Measurements from ENCODE around the gene MAB21L4.

Gene MAB21L4

DNA sequence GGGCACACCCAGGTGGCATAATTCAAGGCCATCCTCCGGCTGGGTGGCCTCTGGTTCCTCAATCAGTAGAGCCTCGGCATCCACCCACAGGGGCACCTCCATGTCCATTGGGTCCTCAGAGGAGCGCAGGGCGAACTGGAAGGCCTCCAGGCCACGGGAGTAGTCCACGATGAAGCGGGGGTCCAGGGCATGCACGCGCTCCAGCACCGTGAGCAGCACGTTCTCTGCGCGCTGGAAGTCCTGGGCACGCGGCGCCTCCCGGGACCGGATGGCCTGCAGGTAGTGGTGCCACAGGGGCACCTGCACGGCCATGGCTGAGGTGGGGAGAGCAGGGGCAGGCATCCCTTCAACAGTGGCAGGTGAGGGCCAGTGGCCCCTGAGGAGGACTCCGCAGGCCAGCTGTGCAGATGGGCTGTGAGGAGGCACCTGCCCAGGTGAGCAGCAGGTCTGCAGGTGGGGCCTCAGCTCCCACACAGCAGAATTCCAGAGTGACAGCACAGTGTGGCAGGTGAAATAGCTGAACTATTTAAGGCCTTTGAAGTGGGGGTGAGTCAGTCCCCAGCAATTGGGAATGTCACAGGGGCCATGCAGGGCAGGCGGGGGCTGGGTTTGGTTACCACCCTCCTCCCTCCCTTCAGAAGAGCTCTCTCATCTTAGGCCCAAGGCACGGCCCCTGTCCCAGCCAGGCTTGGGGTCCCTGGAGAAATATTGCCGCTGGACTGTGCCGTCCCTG, at the start of gene MAB21L4:
TSS of gene MAB21L4 (minus strand) at position 501 of the 733 bp plus-strand sequence. CDS start at position 342, 159 bp downstream.
- DNase-seq, result no peak

DNA sequence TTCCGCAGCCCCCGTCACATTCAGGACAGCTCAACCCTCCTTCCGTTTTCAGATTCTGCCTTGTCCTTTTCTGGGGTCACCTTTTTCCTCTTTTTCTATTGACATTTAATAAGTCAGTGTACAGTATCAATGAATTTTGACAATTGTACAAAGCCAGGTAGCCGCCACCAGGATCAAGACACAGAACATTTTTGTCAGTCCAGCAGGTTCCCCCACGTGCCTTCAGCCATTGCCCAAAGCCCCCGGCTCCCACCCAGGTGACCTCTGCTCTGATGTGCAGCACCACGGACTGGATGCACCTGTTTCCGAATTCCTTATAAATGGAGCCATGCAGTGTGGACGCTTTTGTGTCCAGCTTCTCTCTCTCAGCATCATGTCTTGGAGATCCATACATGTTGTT, 40.1 kb upstream of the MAB21L4 start:
- no peak for DNase-seq

DNA sequence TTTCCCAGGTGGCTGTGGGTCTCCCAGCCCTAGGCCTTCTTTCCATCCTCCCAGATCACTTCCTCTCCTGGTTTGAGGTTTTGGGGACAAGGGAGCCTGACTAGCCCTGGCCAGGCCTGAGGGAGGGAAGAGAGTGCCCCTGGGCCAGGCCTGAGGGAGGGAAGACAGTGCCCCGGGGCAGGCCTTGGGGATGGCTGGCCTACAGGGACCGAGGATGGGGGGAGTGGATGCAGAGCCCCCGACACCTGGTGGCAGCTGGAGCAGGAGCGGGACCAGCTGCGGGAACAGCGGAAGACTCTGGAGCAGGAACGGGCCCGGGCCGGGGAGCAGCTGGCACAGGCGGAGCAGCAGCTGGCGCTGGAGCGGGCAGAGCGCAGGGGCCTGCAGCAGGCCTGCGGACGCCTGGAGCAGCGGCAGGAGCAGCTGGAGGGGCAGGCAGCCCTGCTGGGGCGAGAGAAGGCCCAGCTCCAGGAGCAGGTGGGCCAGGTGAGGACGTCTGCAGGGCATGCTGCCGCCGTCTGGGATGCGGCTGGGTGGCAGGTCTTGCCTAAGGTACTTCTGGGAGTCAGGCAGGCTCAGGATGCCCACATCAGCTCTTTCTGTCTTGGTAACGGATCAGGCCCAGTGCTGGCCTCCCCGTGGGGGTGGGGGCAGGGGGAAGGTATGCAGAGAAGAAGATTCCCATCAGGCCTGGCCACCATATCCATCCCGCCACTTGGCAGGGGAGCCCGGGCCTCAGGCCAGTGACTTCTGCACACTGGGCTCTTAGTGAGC, 39.3 kb upstream of the MAB21L4 start:
- no peak for DNase-seq

DNA sequence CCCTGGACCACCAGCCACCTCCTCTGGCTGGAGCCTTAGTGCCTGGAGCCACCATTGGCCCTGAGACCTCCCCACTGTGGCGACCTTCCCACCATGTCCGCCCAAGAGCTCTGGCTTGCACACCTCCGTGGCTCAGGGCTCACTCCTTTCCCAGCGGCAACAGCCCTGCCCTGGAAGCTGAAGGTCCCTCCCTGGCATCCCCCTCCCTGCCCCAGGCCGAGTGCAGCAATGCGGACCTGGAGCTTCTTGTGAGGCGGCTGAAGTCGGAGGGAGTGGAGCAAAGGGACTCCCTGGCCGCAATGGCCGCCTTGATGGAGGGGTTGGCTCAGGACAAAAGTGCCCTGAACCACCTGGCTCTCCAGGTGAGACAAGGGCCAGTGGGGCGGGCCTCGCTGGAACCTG, 38.7 kb upstream of the MAB21L4 start:
- no peak for DNase-seq

DNA sequence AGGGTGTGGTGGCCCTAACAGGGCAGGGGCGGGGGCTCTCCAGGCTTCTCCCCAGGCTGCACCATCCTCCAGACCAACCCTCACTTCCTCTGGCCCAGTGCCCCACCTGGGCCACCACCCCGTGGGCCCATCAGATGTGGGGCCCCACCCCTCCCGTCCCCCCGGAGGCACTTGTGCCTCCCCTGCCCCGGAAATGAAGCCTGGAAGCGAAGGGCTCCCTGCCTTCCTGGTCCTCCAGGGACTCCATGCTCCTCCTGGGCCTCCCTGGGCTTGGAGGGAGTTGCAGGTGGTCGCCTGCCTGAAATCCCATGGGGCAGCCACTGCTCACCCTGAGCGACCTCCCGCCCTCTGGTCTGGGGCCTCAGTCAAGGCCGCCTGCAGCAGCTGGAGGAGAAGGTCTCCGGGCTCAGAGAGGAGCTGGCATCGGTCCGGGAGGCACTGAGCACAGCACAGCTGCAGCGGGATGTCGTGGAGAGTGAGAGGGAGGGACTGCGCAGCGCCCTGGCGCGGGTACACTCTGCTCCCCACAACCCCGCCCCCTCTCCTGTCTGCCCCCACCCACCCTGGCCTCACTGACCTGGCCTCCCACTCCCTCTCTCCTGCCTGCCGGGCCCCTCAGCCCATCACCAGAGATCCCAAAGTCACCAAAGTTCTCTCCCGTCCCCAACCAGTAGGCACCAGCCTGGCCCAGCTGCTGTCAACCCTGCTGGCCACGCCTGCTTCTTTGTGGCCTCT, 38.2 kb upstream of the MAB21L4 start:
- no peak for DNase-seq

DNA sequence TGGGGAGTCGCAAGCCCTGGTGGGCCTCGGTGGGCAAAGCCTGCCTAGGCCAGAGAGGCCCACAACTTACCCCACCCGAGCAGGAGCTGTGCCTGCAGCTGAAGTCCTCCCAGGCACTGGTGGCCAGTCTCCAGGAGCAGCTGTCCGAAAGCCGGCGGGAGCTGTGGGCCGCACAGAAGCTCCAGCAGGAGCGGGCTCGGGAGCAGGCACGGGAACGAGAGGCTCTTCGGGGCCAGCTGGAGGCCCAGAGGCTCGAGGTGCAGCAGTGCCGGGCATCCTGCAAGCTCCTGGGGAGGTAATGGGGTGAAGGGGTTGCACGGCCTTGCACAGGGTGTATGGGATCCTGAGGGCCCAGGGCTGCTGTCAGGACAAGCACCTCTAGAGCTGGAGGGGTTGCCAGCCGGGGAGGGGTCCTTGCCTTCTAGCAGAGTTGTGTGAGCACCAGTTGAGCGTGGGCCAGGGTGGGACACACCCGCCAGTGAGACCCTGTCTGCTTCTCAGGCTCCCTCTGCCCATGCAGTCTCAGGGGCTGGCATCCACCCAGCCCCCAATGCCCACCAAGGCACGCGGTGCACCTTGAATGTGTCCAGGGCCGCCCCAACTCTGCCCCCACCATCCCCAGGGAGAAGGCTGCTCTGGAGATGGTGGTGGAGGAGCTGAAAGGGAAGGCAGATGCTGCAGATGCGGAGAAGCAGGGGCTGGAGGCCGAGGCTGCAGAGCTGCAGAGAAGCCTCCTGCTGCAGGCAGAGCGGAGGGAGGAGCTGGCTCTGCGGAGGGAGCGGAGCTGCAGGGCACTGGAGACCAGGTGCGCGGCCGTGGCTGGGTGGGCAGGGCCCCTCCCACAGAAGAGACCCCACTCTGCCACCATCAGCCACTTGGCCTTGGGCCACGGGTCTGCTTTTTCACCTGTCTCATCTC, 37.4 kb upstream of the MAB21L4 start:
- DNase-seq, result no peak

DNA sequence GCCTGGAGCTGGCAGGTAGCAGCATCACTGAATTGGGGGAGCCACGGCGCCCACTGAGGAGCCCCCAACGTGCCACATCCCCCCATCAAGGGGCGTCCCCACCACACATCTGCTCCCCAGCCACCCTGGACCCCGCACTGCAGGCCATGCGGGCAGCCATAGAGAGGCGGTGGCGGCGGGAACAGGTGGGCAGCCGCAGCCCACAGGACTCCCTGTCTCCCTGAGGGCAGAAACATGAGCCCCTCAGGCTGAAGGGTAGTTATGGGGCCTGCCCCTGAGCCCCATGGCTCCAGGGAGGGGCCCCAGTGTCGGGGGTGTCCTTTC, 36.7 kb upstream of the MAB21L4 start:
- no peak for DNase-seq

DNA sequence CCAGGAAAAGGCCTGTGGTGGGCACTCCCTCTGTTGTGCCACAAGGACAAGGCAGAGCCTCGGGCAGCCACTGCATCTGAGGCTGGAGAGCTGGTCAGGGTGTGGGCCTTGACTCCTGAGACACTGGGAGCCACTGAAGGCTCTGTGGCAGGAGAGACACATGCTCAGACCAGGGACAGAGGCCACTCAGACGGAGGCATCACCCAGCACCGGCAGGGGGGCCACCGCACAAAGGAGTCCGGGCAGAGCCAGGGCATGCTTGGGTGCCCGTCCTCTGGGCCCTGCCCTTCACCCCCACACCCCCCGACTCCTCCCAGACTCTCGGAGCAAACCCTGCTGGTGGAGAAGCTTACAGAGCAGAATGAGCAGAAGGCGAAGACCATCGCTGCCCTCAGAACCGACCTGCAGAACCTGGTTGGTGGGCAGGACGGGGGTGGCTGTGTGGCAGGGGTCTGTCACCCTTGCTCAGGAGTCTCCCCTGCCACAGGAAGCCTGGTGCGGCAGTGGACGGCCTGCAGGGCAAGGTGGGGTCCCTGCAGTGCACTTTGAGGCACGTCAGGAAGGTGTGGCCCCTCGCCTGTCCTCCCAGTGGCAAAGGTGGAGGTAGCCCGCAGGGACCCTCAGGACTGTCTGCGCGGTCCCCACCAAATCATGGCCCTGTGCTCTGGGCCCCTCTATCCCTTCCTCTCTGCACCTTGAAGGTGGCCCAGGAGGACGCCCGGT, 36.2 kb upstream of the MAB21L4 start:
- no peak for DNase-seq

DNA sequence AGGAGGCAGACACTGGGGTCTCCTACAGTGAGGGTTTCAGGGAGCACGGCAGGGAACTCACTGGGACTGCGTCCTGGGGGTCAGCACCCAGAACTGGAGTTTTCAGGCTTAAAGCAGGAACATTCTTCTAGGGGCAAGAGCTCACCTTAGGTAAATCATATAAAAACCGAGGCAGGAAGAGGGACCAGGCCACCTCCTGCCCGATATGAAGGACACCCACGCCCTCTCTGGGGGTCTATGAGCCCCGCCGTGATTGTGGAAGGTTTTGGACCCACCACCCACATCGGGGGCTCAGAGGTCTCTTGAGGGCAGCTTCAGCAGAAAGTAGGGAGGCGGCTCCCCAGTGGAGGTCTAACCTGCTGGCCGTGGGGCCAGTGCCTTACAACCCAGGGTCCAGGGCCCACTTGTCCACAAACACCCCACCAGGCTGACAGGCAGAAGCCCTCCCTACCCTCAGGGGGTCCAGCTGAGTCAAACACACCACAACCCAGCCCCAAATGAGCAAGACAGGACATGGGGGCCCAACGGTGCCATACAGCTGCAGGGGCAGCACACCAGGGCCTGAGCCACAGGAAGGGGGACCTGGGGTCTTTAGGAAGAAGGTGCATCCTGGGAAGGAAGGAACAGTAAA, 35.5 kb upstream of the MAB21L4 start:
- no peak for DNase-seq

DNA sequence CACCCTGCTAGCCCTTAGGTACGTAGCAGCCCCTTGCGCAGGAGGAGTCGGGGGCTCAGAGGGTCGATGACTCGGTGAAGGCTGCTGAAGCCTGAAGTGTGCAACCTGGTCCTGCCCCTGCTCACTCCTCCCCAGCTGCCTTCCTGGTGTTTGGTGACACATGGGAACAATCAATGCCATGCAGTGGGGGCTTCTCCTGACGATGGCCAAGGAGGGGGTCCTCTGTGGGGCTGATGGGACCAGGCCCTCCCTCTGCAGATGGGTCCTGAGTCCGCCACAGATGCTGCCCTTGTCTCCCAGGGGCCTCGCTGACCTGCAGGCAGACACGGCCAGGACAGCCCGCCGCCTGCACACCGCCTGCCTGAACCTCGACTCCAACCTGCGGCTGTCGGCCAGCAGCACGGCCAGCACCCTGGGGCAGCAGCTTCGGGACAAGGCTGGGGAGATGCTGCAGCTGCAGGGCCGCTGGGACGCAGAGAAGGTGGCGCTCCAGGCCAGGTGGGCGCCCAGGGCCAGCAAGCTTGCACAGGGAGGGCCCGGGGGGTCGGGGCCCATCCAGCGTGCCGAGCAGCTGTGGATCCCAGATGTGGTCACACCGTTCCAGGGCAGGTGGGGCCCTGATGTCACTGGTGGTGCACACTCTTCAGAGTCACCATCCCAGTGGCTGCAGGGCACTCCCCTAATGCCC, 34.8 kb upstream of the MAB21L4 start:
- no peak for DNase-seq

DNA sequence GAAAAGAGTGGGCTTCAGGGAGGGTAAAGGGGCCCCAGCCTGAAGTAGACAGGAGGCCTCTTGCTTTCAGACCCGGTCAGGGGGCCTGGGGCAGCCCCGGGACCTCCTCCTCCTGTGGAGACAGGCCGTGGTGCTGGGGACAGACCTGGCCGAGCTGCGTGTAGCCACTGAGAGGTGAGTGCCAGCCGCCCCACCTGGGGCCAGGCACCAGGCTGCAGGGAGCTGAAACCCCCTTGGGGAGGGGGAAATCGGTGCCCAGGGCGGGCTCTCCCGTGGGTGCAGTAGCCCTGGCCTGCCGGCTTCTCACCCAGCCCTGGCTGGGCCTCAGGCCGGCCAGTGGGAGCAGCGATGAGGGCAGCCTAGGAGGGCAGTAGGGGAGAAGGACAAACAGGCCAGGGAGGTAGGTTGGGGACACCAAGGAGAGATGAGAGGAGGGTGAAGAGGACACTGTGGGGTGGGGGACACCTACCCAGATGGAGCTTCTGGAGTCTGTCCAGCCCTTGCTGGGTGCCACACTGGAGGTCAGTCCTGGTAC, 34.2 kb upstream of the MAB21L4 start:
- DNase-seq, result no peak

DNA sequence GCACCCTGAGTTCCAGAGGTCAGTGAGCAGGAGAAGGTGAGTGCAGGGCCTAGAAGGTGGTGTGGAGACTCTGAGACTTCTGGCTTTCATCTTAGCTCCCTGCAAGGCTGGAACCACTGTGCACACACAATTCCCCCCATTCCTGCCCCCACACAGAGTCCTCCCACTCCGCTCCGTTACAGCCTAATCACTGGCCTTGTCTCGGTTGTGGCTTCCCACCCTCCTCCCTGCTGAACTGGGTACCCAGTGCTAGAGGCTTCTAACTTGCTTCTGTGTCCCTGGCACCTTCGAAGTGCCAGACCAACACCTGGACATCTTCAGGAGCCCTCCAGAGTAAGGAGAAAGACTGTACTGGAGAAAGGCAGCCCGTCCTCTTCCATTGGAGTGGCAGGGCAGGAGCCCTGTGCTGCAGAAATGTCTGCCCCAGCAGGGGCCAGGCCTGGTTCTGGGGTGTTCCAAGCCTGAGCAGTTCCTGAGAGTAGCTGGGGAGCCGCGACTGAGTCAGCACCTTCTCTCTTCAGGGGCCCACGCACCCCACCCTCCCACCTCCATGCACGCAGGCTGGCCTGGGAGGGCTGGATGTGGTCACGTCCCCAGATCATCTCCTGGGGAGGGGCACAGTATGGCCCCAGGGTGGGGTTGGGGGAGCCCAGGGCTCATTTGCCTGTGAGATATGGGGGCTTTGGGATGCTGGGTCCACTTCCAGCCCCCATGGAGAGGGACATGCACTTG, 33.6 kb upstream of the MAB21L4 start:
- DNase-seq, result no peak

DNA sequence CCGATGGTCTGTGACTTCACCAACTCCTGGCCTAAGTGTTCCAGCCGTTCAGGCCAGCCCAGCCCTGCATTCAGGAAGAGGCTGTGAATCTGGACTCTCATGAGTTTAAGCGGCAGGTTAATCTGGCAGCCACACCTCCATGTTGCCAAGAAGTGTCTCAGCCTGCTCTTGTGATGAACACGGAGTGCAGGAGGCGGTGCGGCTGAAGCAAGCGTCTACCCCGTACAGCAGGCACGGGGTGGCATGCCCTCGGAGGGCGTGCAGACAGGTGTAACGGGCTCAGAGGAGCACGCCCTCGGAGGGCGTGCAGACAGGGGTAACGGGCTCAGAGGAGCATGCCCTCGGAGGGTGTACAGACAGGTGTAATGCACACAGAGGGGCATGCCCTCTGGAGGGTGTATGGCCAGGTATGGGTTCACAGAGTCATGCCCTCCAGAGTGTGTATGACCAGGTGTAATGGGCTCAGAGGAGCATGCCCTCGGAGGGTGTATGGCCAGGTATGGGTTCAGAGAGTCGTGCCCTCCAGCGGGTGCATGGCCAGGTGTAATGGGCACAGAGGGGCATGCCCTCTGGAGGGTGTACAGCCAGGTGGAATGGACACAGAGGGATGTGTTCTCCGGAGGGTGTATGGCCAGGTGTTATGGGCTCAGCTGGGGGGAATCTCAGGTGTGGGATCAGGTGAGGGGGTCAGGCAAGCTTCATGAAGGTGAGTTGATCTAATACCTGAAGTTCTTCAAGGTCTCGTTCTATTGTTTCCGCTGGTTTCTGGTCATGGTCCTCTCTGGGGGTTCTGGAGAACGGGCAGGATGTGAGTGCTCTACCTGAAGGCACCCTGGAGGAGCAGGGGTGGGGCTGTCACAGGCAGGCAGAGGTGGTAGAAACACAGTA, 32.8 kb upstream of the MAB21L4 start:
- no peak for DNase-seq

DNA sequence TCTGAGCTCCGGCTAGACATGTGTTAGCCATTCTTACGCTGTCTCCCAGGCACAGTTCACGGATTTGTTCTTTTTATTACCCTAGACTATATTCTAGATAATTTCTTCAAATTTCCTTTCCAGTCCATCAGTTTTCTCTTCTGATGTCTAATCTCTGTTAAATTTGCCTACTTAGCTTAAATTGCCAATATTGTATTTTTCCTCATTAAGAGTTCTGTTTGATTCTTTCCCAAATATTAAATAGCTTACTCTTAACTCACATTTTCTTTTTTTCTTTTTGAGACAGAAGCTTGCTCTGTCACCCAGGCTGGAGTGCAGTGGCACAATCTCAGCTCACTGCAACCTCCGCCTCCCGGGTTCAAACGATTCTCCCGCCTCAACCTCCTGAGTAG, 31.4 kb upstream of the MAB21L4 start:
- DNase-seq, result no peak

DNA sequence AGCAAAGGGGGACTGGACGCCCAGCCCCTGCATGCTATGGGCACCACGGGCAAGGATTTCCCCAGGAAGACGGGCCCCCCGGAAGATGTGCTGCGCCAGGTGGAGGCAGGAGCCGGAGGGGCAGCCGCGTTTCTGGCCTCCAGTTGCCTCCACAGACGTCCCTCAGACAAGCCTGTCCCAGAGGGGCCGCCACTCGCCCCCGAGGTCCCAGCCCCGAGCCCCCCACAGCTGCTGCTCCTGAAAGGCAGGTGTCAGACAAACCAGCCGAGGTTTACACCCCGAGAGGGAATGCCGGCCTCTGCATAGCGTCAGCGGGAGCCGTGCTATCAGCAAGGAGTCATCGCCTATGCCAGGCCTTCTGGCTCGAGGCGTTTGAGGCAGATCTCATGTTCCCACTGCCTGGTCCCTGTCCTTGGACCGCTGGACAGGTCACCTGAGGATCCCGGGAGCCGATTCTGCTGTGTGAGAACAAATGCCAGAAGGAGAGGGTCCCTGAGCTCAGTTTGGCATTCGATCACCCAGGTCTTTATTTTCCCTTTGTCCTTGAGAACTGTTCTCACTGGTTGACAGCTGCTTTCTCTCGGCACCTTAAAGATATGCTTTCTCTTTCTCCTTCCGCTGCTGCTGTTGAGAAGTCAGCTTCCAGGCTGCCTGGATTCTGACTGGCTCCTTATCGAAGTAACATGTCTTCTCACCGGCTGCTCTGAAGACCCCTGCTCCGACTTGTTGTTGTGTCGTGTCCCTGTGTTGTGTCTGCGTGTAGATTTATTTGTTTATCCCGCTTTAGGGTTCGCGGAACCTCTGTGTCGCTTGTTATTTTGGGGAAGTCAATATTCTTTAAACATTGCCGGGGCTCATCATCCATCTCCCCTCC, 30.8 kb upstream of the MAB21L4 start:
- no peak for DNase-seq

DNA sequence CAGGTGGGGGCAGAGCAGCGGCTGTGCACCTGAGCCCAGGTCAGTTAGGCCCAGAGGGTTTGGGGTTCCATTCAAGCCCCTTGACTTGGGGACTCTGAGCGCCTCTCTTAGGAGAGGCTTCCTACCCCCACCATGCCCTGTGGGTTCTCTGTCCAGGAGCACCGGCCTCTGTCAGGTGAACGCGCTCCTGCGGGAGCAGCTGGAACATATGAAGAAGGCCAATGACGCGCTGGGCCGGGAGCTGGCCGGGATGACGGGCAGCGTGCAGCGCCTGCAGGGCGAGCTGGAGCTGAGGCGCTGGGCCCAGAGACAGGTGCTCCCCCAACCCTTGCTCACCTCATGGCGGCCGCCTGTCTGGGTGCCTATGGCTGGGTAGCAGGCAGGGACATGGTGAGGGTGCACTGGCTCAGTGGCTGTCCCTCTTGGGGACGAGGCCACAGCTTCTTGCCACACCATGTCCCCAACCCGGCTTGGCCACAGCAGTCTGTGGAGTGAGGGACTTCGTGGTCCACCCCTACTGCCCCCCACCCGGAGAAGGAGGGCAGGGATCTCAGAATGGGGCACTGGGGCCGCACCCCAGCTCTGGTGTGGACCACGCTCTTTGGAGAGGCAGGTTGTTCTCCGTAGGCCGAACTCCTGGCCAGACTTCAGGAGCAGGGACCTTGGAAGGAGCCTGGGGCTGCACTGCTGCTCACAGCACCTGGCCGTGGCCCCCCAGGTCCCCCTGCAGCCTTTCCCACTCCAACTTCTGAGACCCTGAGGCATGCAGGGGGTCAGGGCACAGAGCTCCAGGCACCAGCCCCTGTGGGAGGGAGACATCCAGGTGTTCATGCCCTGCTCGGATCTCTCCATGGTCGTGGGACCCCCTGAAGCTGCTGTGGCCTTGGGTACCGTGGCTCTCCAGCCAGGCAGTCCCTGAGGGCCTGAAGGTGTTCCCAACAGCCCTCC, 29.9 kb upstream of the MAB21L4 start:
- DNase-seq, result no peak

DNA sequence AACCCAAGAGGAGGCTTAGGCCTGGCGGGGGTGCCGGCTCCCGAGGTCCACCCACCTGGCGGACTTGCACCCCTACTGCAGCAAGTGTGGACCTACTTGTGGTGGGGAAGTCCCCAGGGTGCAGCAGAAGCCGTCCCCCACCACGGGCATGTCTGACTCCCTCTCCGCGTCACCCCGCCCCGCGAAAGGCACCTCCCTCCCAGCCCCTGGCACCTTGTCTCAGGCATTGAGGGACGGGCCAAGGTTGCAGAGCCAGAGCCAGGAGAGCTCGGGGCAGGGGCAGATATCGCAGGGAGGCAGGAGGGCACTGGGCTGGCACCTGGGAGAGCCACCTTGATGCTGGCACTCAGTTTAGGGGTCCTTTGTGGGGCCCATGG, 29.2 kb upstream of the MAB21L4 start:
- DNase-seq, result peak; percentile 15
